Thoracic aorta (tissue), 2 donors: Measurements from ENCODE around the gene ITPR2. TPM values are rescaled to one million over a fixed set of nuclear protein-coding genes. Genes with fewer than 3 reads are reported as not detected.
"Not testable (repeated sequence)": the region's sequence is repeated elsewhere in the genome, so short reads cannot be mapped to it uniquely, and the experiment has no call there.

Source experiments
- ATAC-seq: fragments of 150-250 bp; one replicate; pipeline ENCODE4 v1.8.0; 2017; ENCODE audit warnings: low read depth; ENCODE audit not compliant: insufficient number of reproducible peaks, low FRiP score
- DNase-seq: peaks from one replicate; pipeline ENCODE4 v3.0.0-alpha.2; 2020; ENCODE audit warnings: low spot score
- H3K27ac ChIP-seq, 2 donors: fragments of 200-600 bp; sonication (generic); 1 replicate in 1 of 2; 2 replicates in 1 of 2; pipeline ENCODE4 v1.5.1; 2016; ENCODE audit warnings: mild to moderate bottlenecking in 2 of 2, moderate library complexity in 2 of 2
- H3K27me3 ChIP-seq: fragments of 200-600 bp; sonication (generic); replicated peaks from 2 replicates; pipeline ENCODE4 v1.6.0; 2016; ENCODE audit warnings: mild to moderate bottlenecking; ENCODE audit not compliant: insufficient read depth
- H3K36me3 ChIP-seq: fragments of 200-600 bp; sonication (generic); one replicate; pipeline ENCODE4 v1.5.1; 2016
- H3K4me1 ChIP-seq, 2 donors: fragments of 200-600 bp; sonication (generic); 1 replicate in 1 of 2; 2 replicates in 1 of 2; pipeline versions ENCODE4 v1.5.1 to v1.6.0; 2016; ENCODE audit warnings: low read depth in 2 of 2, mild to moderate bottlenecking in 1 of 2; ENCODE audit not compliant: control insufficient read depth in 1 of 2
- H3K4me3 ChIP-seq: fragments of 200-600 bp; sonication (generic); 2 replicates; pipeline ENCODE4 v1.5.1; 2016; ENCODE audit warnings: mild to moderate bottlenecking
- H3K9me3 ChIP-seq: fragments of 200-600 bp; sonication (generic); 2 replicates; pipeline ENCODE4 v1.5.1; 2016
- total RNA-seq, 2 donors: library from RNA; depleted of rRNA; stranded (reverse); fragments of >200 nt; gene quantifications; one replicate each; pipeline versions ENCODE4 v1.1.0 to v1.2.3, GENCODE V29; 2016
- TF ChIP-seq, protein P1 (sequence below): fragments of 200-600 bp; sonication (generic); IDR thresholded peaks from one replicate; pipeline ENCODE4 v1.5.1; 2019; ENCODE audit warnings: antibody characterized with exemption

The ITPR2 gene
- total RNA-seq, 2 donors from 2014 or later: 28.3 to 86.3 TPM

DNA sequence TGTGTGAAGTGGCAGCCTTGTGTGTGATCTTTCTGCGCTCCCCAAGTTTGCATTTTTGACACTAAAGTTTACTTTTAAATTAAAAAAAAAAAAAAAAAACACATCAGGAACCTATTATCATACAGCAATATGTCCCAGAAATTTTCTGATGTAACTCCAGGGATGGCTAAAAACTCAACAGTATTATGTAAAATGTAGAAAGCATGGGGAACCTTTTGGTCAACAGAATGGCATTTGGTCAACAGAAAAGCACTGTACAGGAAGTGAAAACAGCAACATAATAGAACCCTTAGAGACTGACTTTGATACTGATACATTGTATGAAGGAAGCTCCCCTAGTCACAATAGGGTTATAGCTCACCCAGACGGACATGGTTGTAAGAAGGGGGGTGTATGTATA is 224.3 kb downstream of the ITPR2 start:
- no peaks in the 10 kb centered on the region for H3K9me3 ChIP-seq
- no peaks in the 10 kb centered on the region for H3K36me3 ChIP-seq
- H3K27me3 ChIP-seq: no peaks in the 10 kb centered on the region
- H3K4me1 ChIP-seq: no peaks in the 10 kb centered on the region
- no peak overlapping the region for H3K27ac ChIP-seq
- ATAC-seq (no peak), DNase-seq (no peak)
- H3K4me3 ChIP-seq: no peak overlapping the region
- TF ChIP-seq, protein P1, sequence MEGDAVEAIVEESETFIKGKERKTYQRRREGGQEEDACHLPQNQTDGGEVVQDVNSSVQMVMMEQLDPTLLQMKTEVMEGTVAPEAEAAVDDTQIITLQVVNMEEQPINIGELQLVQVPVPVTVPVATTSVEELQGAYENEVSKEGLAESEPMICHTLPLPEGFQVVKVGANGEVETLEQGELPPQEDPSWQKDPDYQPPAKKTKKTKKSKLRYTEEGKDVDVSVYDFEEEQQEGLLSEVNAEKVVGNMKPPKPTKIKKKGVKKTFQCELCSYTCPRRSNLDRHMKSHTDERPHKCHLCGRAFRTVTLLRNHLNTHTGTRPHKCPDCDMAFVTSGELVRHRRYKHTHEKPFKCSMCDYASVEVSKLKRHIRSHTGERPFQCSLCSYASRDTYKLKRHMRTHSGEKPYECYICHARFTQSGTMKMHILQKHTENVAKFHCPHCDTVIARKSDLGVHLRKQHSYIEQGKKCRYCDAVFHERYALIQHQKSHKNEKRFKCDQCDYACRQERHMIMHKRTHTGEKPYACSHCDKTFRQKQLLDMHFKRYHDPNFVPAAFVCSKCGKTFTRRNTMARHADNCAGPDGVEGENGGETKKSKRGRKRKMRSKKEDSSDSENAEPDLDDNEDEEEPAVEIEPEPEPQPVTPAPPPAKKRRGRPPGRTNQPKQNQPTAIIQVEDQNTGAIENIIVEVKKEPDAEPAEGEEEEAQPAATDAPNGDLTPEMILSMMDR: no peak

DNA sequence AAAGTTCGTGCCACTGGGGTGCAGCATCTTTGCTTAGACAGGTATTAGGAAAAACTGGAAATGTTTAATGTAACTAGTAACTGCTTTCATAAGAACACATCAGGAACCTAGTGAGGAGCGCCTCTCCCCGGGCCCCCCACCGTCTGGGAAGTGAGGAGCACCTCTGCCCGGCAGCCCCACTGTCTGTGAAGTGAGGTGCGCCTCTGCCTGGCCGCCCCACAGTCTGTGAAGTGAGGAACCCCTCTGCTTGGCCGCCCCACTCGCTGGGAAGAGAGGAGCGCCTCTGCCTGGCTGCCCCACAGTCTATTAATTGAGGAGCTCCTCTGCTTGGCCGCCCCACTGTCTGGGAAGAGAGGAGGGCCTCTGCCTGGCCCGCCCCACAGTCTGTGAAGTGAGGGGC is 224.7 kb downstream of the ITPR2 start:
- TF ChIP-seq, protein P1: no peak
- DNase-seq (no peak), ATAC-seq (no peak)

DNA sequence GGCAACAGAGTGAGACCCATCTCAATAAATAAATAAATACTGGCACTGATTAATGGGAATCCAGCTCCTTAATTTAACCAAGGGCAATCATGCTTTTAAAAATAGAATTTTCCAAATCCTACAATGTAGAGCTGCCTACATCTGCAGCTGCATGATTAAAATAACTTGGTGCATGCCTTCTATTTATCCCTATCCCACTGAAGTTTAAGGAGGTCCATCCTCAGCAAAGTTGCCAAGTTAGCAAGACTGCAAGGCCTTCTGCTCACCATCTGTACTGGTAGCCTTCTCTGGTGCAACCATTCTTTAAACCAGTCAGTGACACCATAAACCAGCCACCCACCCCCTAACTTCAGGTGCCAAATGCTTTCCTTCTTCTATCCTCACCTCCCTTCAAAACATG is 226.1 kb downstream of the ITPR2 start:
- Histone ChIP-seq H3K4me3 (no peak overlapping the region), H3K4me1 (no peaks in the 10 kb centered on the region), H3K9me3 (no peaks in the 10 kb centered on the region), H3K36me3 (no peaks in the 10 kb centered on the region), H3K27me3 (no peaks in the 10 kb centered on the region), H3K27ac (no peak overlapping the region)
- TF ChIP-seq, protein P1: no peak
- no peak for DNase-seq
- no peak for ATAC-seq

More for the DNA sequence above, 224.7 kb downstream of the ITPR2 start:
- Histone ChIP-seq H3K4me3 (no peak overlapping the region), H3K36me3 (no peaks in the 10 kb centered on the region), H3K27me3 (no peaks in the 10 kb centered on the region), H3K27ac (no peak overlapping the region), H3K9me3 (no peaks in the 10 kb centered on the region), H3K4me1 (no peaks in the 10 kb centered on the region)

DNA sequence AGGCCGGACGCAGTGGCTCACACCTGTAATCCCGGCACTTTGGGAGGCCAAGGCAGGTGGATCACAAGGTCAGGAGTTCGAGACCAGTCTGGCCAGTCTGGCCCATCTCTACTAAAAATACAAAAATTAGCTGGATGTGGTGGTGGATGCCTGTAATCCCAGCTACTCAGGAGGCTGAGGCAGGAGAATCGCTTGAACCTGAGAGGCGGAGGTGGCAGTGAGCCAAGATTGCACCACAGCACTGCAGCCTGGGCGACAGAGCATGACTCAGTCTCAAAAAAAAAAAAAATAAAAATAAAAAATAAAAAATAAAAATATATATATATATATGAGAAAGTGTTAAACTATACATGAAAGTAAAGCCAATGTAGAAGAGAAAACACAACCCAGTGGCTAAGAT is 228.2 kb downstream of the ITPR2 start:
- not testable (repeated sequence) for H3K27me3 ChIP-seq, H3K4me1 ChIP-seq, H3K4me3 ChIP-seq, H3K9me3 ChIP-seq, H3K27ac ChIP-seq, ATAC-seq, DNase-seq, H3K36me3 ChIP-seq

DNA sequence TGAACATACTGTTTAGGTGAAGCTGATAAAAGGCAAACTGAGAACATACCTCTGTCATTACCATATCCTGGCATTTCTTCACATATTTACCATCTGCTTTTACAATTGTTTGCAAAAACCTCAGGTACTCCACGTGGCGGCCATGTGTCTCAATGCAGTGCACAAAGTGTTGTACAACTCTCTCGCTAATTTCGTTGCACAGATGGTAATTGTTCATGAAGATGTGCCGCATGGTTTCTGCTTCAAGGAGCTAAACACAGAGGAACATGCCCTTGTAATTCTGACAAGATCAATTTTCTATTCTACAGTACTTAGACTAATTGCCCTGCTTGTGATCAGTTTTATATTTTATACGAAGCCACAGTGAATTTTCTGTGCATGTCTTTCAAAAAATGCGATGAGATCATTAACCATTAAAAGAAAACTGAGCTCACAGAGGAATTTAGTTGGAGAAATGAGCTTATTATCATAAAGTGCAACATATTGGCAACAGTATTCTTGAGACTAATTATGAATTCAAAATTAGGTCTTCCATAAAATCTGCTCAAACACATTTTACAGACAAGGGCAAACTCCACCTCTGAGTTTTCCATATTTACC is 233.8 kb downstream of the ITPR2 start:
- no peak for ATAC-seq
- Histone ChIP-seq H3K36me3 (peaks cover 12% of the 10 kb centered on the region), H3K4me1 (no peaks in the 10 kb centered on the region), H3K4me3 (no peak overlapping the region), H3K27ac (no peak overlapping the region), H3K9me3 (no peaks in the 10 kb centered on the region), H3K27me3 (no peaks in the 10 kb centered on the region)
- DNase-seq: no peak
- TF ChIP-seq, protein P1: no peak

DNA sequence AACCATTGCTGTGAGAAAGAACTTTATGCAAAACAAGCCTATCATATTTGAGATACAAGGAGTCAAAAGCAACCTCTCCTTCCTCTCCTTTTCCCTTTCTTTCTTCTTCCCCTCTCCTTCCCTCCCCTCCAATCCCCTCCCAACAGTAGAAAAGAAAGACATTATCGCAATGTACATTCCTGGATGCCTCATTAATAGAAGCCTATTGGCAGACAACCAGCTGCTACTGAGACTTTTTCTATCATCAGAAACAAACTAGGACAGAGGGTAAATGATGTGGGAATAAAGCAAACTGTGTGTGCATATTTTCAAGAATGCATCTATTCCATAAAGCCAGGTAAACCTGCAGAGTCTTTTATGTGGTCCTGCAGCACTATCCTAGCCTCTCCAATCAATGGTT is 237.2 kb downstream of the ITPR2 start:
- TF ChIP-seq, protein P1: no peak
- H3K4me1 ChIP-seq: no peaks in the 10 kb centered on the region
- no peak overlapping the region for H3K4me3 ChIP-seq
- no peaks in the 10 kb centered on the region for H3K9me3 ChIP-seq
- no peaks in the 10 kb centered on the region for H3K27me3 ChIP-seq
- DNase-seq (no peak), ATAC-seq (no peak)
- peaks cover 15% of the 10 kb centered on the region for H3K36me3 ChIP-seq
- no peak overlapping the region for H3K27ac ChIP-seq
